ENCODE results near the gene MBP. TPM values are rescaled to one million over a fixed set of nuclear protein-coding genes. Genes with fewer than 3 reads are reported as not detected.
"Not testable (repeated sequence)": the region's sequence is repeated elsewhere in the genome, so short reads cannot be mapped to it uniquely, and the experiment has no call there.

Gene MBP
- polyA plus RNA-seq, 3 donors from 2014 or later = 187 to 403 (median 297) TPM

GRCh38 chr18:76990343-76991020, 142.1 kb downstream of the MBP start:
- not testable (repeated sequence) for H3K4me1 Mint-ChIP-seq, H3K4me3 Mint-ChIP-seq, DNase-seq, H3K27ac Mint-ChIP-seq, H3K9me3 Mint-ChIP-seq
- Mint-ChIP-seq H3K27me3 (ENCODE audit: low read depth in 3 of 3) (peaks cover 2 to 17% (median 6%) of the 10 kb centered on the region in 3 donors), H3K36me3 (peaks cover 0 to 18% (median 0%) of the 10 kb centered on the region in 3 donors)

- Mint-ChIP-seq H3K36me3 (peaks cover 0 to 18% (median 0%) of the 10 kb centered on the region in 3 donors), H3K27me3 (ENCODE audit: low read depth in 3 of 3) (peaks cover 2 to 17% (median 6%) of the 10 kb centered on the region in 3 donors), H3K4me1 (peaks cover 0 to 5% of the 10 kb centered on the region in 2 donors), H3K27ac (no peak overlapping the region), H3K4me3 (no peak overlapping the region), H3K9me3 (no peaks in the 10 kb centered on the region)
- no peak for DNase-seq
Observed at GRCh38 chr18:76989647-76990190, 142.9 kb downstream of the MBP start.

GRCh38 chr18:76988827-76989646, 143.5 kb downstream of the MBP start:
- Mint-ChIP-seq H3K27me3 (ENCODE audit: low read depth in 3 of 3) (peaks cover 2 to 17% (median 7%) of the 10 kb centered on the region in 3 donors), H3K27ac (no peak overlapping the region), H3K9me3 (no peaks in the 10 kb centered on the region), H3K4me3 (no peak overlapping the region), H3K4me1 (peaks cover 0 to 5% of the 10 kb centered on the region in 2 donors), H3K36me3 (peaks cover 0 to 18% (median 0%) of the 10 kb centered on the region in 3 donors)
- no peak for DNase-seq

- DNase-seq = no peak
- Mint-ChIP-seq H3K27me3 (ENCODE audit: low read depth in 3 of 3) (peaks cover 2 to 15% (median 8%) of the 10 kb centered on the region in 3 donors), H3K4me3 (no peak overlapping the region), H3K9me3 (no peaks in the 10 kb centered on the region), H3K27ac (no peak overlapping the region), H3K4me1 (peaks cover 5 to 9% of the 10 kb centered on the region in 2 donors), H3K36me3 (peaks cover 0 to 18% (median 0%) of the 10 kb centered on the region in 3 donors)
Observed at GRCh38 chr18:76988031-76988826, 144.4 kb downstream of the MBP start.

GRCh38 chr18:76986406-76986805, 146.2 kb downstream of the MBP start:
- Mint-ChIP-seq H3K36me3 (peaks cover 0 to 18% (median 0%) of the 10 kb centered on the region in 3 donors), H3K9me3 (no peaks in the 10 kb centered on the region), H3K4me1 (peaks cover 8 to 13% of the 10 kb centered on the region in 2 donors), H3K27me3 (ENCODE audit: low read depth in 3 of 3) (peaks cover 4 to 13% (median 6%) of the 10 kb centered on the region in 3 donors), H3K27ac (no peak overlapping the region), H3K4me3 (no peak overlapping the region)
- DNase-seq = no peak

GRCh38 chr18:76985951-76986236, 146.7 kb downstream of the MBP start:
- no peak overlapping the region for H3K4me3 Mint-ChIP-seq
- peaks cover 4 to 12% (median 6%) of the 10 kb centered on the region in 3 donors for H3K27me3 Mint-ChIP-seq (ENCODE audit: low read depth in 3 of 3)
- peaks cover 8 to 13% of the 10 kb centered on the region in 2 donors for H3K4me1 Mint-ChIP-seq
- DNase-seq = no peak
- peaks cover 0 to 18% (median 0%) of the 10 kb centered on the region in 3 donors for H3K36me3 Mint-ChIP-seq
- H3K9me3 Mint-ChIP-seq = no peaks in the 10 kb centered on the region
- no peak overlapping the region for H3K27ac Mint-ChIP-seq

GRCh38 chr18:76985156-76985950, 147.2 kb downstream of the MBP start:
- no peak overlapping the region for H3K4me3 Mint-ChIP-seq
- DNase-seq = no peak
- H3K9me3 Mint-ChIP-seq = no peaks in the 10 kb centered on the region
- H3K27me3 Mint-ChIP-seq (ENCODE audit: low read depth in 3 of 3) = peaks cover 4 to 12% (median 5%) of the 10 kb centered on the region in 3 donors
- peaks cover 8% of the 10 kb centered on the region in 2 donors for H3K4me1 Mint-ChIP-seq
- H3K27ac Mint-ChIP-seq = no peak overlapping the region
- peaks cover 0 to 18% (median 0%) of the 10 kb centered on the region in 3 donors for H3K36me3 Mint-ChIP-seq

- Mint-ChIP-seq H3K36me3 (peaks cover 3 to 15% (median 6%) of the 10 kb centered on the region in 3 donors), H3K27ac (no peak overlapping the region)
Observed at GRCh38 chr18:76984193-76985155, 148.1 kb downstream of the MBP start.

GRCh38 chr18:76983613-76984051, 149.0 kb downstream of the MBP start:
- Mint-ChIP-seq H3K36me3 (peaks cover 10 to 21% (median 14%) of the 10 kb centered on the region in 3 donors), H3K27me3 (ENCODE audit: low read depth in 3 of 3) (peaks cover 2 to 13% (median 7%) of the 10 kb centered on the region in 3 donors), H3K4me1 (peaks cover 8% of the 10 kb centered on the region in 2 donors), H3K9me3 (no peaks in the 10 kb centered on the region), H3K27ac (peak overlapping the region in 1 of 6 donors; percentile 16), H3K4me3 (no peak overlapping the region)
- no peak for DNase-seq

More at GRCh38 chr18:76984193-76985155, 148.1 kb downstream of the MBP start:
- Mint-ChIP-seq H3K9me3 (no peaks in the 10 kb centered on the region), H3K4me1 (peaks cover 8% of the 10 kb centered on the region in 2 donors), H3K4me3 (no peak overlapping the region), H3K27me3 (ENCODE audit: low read depth in 3 of 3) (peaks cover 2 to 11% (median 4%) of the 10 kb centered on the region in 3 donors)
- no peak for DNase-seq

GRCh38 chr18:76982841-76983583, 149.6 kb downstream of the MBP start:
- peak overlapping the region in 1 of 6 donors; percentile 16 for H3K27ac Mint-ChIP-seq
- H3K36me3 Mint-ChIP-seq = peaks cover 10 to 21% (median 14%) of the 10 kb centered on the region in 3 donors
- peaks cover 8% of the 10 kb centered on the region in 2 donors for H3K4me1 Mint-ChIP-seq
- DNase-seq = peak; percentile 67 to 73 (median 71)
- H3K27me3 Mint-ChIP-seq (ENCODE audit: low read depth in 3 of 3) = peaks cover 2 to 16% (median 7%) of the 10 kb centered on the region in 3 donors
- no peak overlapping the region for H3K4me3 Mint-ChIP-seq
- H3K9me3 Mint-ChIP-seq = no peaks in the 10 kb centered on the region

- H3K36me3 Mint-ChIP-seq = peaks cover 10 to 17% (median 14%) of the 10 kb centered on the region in 3 donors
- H3K4me1 Mint-ChIP-seq = peaks cover 8% of the 10 kb centered on the region in 2 donors
- no peaks in the 10 kb centered on the region for H3K9me3 Mint-ChIP-seq
- H3K4me3 Mint-ChIP-seq = no peak overlapping the region
- DNase-seq = no peak
- no peak overlapping the region for H3K27ac Mint-ChIP-seq
- H3K27me3 Mint-ChIP-seq (ENCODE audit: low read depth in 3 of 3) = peaks cover 2 to 16% (median 7%) of the 10 kb centered on the region in 3 donors
Observed at GRCh38 chr18:76982038-76982437, 150.5 kb downstream of the MBP start.
